ENCODE results near the gene GLIS1. TPM values are rescaled to one million over a fixed set of nuclear protein-coding genes. Genes with fewer than 3 reads are reported as not detected.

The GLIS1 gene
- total RNA-seq, 1 experiment from 2014 or later, result 0.24 TPM

GRCh38 chr1:53521924-53522552, 216.9 kb downstream of the GLIS1 start (continued):
- TF ChIP-seq USF2 (CRISPR knock-in tag; IDR thresholded peaks at IDR 0.05) (no peak), ZNF423 (CRISPR knock-in tag; IDR thresholded peaks at IDR 0.05) (no peak)

GRCh38 chr1:53520481-53520880, 218.5 kb downstream of the GLIS1 start:
- no peaks in the 10 kb centered on the region for H3K9me3 Mint-ChIP-seq
- no peak for DNase-seq (ENCODE audit: low spot score)
- no peak overlapping the region for H3K27ac Mint-ChIP-seq
- POLR2A ChIA-PET, result no interaction called here
- H3K27me3 Mint-ChIP-seq (ENCODE audit: low read depth), result no peaks in the 10 kb centered on the region
- no peaks in the 10 kb centered on the region for H3K36me3 Mint-ChIP-seq
- no peak for TF ChIP-seq GTF2I (CRISPR knock-in tag; conservative IDR thresholded peaks at IDR 0.05)
- CTCF ChIA-PET, result interaction anchor here (3.9 kb wide), 1 partner anchor 34 kb away, joined by 20 read pairs; no protein-coding TSS in a partner anchor
- H3K4me3 Mint-ChIP-seq, result no peak overlapping the region
- ATAC-seq, result no peak
- peaks cover under 1% of the 10 kb centered on the region; the same call in 1 of the 2 replicates for H3K4me1 Mint-ChIP-seq

- POLR2A ChIA-PET, result no interaction called here
- H3K27ac Mint-ChIP-seq, result no peak overlapping the region
- no peak overlapping the region for H3K4me3 Mint-ChIP-seq
- no peaks in the 10 kb centered on the region for H3K36me3 Mint-ChIP-seq
- DNase-seq (ENCODE audit: low spot score) (no peak), ATAC-seq (no peak)
- no peaks in the 10 kb centered on the region for H3K27me3 Mint-ChIP-seq (ENCODE audit: low read depth)
- CTCF ChIA-PET, result interaction anchor here (1.0 to 3.9 kb wide), 7 partner anchors 22 to 163 kb away, joined by 3 to 20 read pairs (median 4); no protein-coding TSS in a partner anchor
- H3K4me1 Mint-ChIP-seq, result no peaks in the 10 kb centered on the region
- no peak for TF ChIP-seq ZBTB21 (CRISPR knock-in tag; IDR thresholded peaks at IDR 0.05; ENCODE audit: borderline replicate concordance)
- no peak for TF ChIP-seq CREB1 (CRISPR knock-in tag; IDR thresholded peaks at IDR 0.05)
- no peak for TF ChIP-seq SP1 (CRISPR knock-in tag; conservative IDR thresholded peaks at IDR 0.05)
- TF ChIP-seq PRRX2 (CRISPR knock-in tag; IDR thresholded peaks at IDR 0.05), result no peak
- TF ChIP-seq SOX15 (CRISPR knock-in tag; IDR thresholded peaks at IDR 0.05), result no peak
- no peak for TF ChIP-seq CDX4 (CRISPR knock-in tag; IDR thresholded peaks at IDR 0.05; ENCODE audit: borderline replicate concordance)
- no peak for TF ChIP-seq MXD4 (CRISPR knock-in tag; IDR thresholded peaks at IDR 0.05; ENCODE audit: borderline replicate concordance)
- no peak for TF ChIP-seq MLX (CRISPR knock-in tag; IDR thresholded peaks at IDR 0.05)
- no peak for TF ChIP-seq STAT6 (CRISPR knock-in tag; conservative IDR thresholded peaks at IDR 0.05; ENCODE audit: low read depth)
- TF ChIP-seq ZNF671 (CRISPR knock-in tag; IDR thresholded peaks at IDR 0.05), result no peak
- TF ChIP-seq USF1 (CRISPR knock-in tag; IDR thresholded peaks at IDR 0.05), result no peak
- no peak for TF ChIP-seq ZMAT4 (CRISPR knock-in tag; IDR thresholded peaks at IDR 0.05)
- no peak for TF ChIP-seq USF2 (CRISPR knock-in tag; IDR thresholded peaks at IDR 0.05)
- TF ChIP-seq E2F5 (CRISPR knock-in tag; IDR thresholded peaks at IDR 0.05), result no peak
- H3K9me3 Mint-ChIP-seq, result no peaks in the 10 kb centered on the region
Measured at GRCh38 chr1:53519421-53519820, 219.5 kb downstream of the GLIS1 start.
